Activated CD8-positive, alpha-beta T cell treated with anti-CD3 and anti-CD28 coated beads, Interleukin-2, amount 10 ng/mL, durations not matched to agents 7 days and 5 days (primary cell): ENCODE measurements around the gene RPL38. TPM values are rescaled to one million over a fixed set of nuclear protein-coding genes. Genes with fewer than 3 reads are reported as not detected.

Experiments used
- ATAC-seq: fragments of 150-1000 bp; cut with Tn5 transposase; one replicate; pipeline ENCODE4 v1.10.0; 2021; ENCODE audit warnings: moderate library complexity
- CTCF ChIA-PET: fragments of 350-600 bp; sonication (Branson Sonifier 250); formaldehyde crosslinking; loops from one replicate; lab custom pipeline; 2021; ENCODE audit warnings: antibody characterized with exemption; lab: Charles Lee
- POLR2A ChIA-PET: fragments of 350-600 bp; sonication (Branson Sonifier 250); formaldehyde crosslinking; loops from one replicate; lab custom pipeline; 2021; ENCODE audit warnings: antibody characterized with exemption; lab: Charles Lee
- DNase-seq: peaks from one replicate; pipeline ENCODE4 v3.0.0-alpha.2; 2020
- H3K27ac Mint-ChIP-seq: one replicate; pipeline ENCODE4 v1.8.0; 2021; ENCODE audit warnings: mild to moderate bottlenecking, mixed read lengths
- H3K27me3 Mint-ChIP-seq: one replicate; pipeline ENCODE4 v1.8.0; 2021; ENCODE audit warnings: low read depth, mixed read lengths
- H3K36me3 Mint-ChIP-seq: one replicate; pipeline ENCODE4 v1.8.0; 2021; ENCODE audit warnings: low read depth, mixed read lengths
- H3K4me1 Mint-ChIP-seq: one replicate; pipeline ENCODE4 v1.8.0; 2021; ENCODE audit warnings: low read depth, mixed read lengths
- H3K4me3 Mint-ChIP-seq: one replicate; pipeline ENCODE4 v1.8.0; 2021; ENCODE audit warnings: mild to moderate bottlenecking, mixed read lengths
- H3K9me3 Mint-ChIP-seq: one replicate; pipeline ENCODE4 v1.8.0; 2022; ENCODE audit warnings: mixed read lengths; ENCODE audit not compliant: insufficient read depth
- total RNA-seq, 2 experiments: library from RNA; stranded (reverse); gene quantifications; one replicate each; pipeline ENCODE4 v1.2.3, GENCODE V29; 2021

Gene RPL38
- total RNA-seq, 2 experiments from 2014 or later: 959 to 1,020 TPM

DNA sequence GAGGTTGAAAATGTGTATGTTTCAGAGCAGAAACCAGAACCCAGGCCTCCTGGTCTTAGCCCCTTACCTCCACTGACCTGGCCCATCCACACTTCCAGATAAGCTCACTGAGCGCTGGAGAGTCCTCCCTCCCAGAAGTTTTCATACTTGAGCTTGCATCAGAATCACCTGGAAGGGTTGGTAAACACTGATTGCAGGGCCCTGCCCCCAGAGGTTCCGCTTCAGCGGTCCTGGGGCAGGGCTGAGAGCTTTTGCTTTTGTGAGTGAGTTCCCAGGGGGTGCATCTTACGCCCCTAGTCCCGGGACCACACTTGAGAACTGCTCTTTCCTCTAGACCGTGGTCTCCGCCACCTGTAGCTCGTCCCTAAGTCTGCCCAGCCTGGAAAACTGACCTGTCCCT is 30.5 kb downstream of the RPL38 start:
- Mint-ChIP-seq H3K4me3 (no peak overlapping the region), H3K4me1 (no peaks in the 10 kb centered on the region), H3K27me3 (no peaks in the 10 kb centered on the region), H3K9me3 (no peaks in the 10 kb centered on the region), H3K36me3 (no peaks in the 10 kb centered on the region), H3K27ac (no peak overlapping the region)
- no peak for ATAC-seq
- DNase-seq: no peak
- CTCF ChIA-PET: interaction anchor here (0.6 kb wide), 1 partner anchor 49 kb away, joined by 3 read pairs; no protein-coding TSS in a partner anchor
- POLR2A ChIA-PET: no interaction called here

DNA sequence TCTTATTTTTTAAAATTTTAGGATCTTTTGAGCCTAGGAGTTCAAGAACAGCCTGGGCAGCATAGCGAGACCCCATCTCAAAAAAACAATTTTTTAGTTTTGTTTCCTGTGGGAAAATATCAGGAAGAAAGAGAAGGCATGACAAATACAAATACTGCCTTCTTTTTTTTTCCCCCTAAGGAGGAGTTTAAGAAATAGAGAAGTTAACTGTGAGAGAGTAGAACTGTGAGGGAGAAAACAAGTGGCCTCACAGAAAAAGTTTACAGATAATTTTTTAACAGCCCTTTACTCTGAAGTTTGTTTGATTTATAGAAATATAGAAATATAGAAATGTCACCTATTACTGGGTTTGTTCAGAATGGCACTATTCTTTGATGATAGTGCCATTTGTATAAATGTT is 31.0 kb downstream of the RPL38 start:
- H3K36me3 Mint-ChIP-seq: no peaks in the 10 kb centered on the region
- ATAC-seq (no peak), DNase-seq (no peak)
- H3K4me1 Mint-ChIP-seq: no peaks in the 10 kb centered on the region
- ChIA-PET POLR2A (no interaction called here), CTCF (no interaction called here)
- H3K9me3 Mint-ChIP-seq: no peaks in the 10 kb centered on the region
- no peak overlapping the region for H3K27ac Mint-ChIP-seq
- no peak overlapping the region for H3K4me3 Mint-ChIP-seq
- H3K27me3 Mint-ChIP-seq: no peaks in the 10 kb centered on the region

DNA sequence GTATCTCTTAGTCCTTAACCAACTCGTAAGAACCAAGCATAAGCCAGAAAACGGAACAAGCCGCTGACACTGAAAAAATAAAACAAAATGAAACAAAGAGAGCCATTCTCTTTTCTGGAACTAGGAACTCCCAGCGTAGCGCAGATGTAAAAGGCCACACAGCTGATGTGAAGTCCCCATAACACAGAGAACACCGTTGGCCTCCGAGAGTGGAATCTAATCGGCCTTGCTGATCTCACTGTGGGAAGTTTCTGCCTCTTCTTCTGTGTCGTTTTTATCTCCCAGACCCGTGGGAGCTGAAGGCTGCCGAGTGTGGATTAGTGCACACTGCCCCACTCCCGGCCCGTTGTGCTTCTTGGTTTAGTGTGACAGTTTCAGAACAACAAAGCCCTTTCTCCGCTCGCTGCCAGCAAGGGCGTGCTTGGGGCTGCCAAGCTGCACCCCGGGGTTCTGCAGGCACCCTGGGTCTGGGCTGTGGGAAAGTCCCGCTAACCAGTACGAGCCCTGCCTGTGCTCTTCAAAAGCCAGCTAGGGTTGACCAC is 31.6 kb downstream of the RPL38 start:
- Mint-ChIP-seq H3K4me1 (no peaks in the 10 kb centered on the region), H3K27ac (no peak overlapping the region), H3K9me3 (no peaks in the 10 kb centered on the region), H3K27me3 (no peaks in the 10 kb centered on the region), H3K36me3 (no peaks in the 10 kb centered on the region), H3K4me3 (no peak overlapping the region)
- ChIA-PET POLR2A (no interaction called here), CTCF (no interaction called here)
- DNase-seq (no peak), ATAC-seq (no peak)

DNA sequence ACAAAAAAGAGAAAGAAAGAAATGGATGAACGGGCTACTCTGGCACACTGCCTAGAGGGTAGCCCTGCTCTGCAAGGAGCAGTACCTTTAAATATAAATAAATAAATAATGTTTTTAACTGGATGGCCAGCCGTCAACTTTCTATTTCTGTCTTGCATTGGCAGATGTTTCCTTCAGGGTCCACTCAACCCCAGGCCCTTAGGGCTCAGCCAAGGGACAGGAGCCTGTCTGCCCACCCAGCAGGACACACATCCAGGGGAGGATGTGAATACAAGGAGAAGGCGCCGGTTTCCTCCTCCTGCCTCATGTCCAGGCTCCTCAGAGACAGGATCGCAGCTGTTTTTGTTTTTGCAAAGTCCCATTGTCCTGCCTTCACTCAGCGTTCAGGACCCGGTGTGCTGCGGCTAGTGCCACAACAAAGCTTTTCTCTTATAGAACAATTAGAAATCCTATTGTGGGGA is 32.5 kb downstream of the RPL38 start:
- ChIA-PET CTCF (no interaction called here), POLR2A (no interaction called here)
- no peak overlapping the region for H3K27ac Mint-ChIP-seq
- H3K9me3 Mint-ChIP-seq: no peaks in the 10 kb centered on the region
- no peak overlapping the region for H3K4me3 Mint-ChIP-seq
- H3K36me3 Mint-ChIP-seq: no peaks in the 10 kb centered on the region
- H3K4me1 Mint-ChIP-seq: no peaks in the 10 kb centered on the region
- DNase-seq (no peak), ATAC-seq (no peak)
- H3K27me3 Mint-ChIP-seq: no peaks in the 10 kb centered on the region

DNA sequence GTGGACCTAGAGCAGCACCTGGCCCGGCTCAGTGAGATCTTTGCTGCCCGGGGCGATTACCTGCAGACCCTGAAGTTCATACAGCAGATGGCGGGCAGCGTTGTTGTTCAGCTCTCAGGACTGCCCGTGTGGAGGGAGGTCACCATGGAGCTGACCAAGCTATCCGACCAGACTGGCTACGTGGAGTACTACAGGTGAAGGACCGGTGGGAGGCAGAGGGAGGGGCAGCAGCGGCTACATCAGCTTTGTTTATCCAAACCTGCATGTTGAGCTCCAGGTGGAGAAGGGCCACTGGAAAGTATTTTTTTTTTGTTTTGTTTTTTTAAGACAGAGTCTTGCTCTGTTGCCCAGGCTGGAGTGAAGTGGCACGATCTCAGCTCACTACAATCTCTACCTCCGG is 33.8 kb downstream of the RPL38 start:
- H3K36me3 Mint-ChIP-seq: no peaks in the 10 kb centered on the region
- ChIA-PET POLR2A (no interaction called here), CTCF (interaction anchor here (0.8 kb wide), 1 partner anchor 12 kb away, joined by 3 read pairs; no protein-coding TSS in a partner anchor)

DNA sequence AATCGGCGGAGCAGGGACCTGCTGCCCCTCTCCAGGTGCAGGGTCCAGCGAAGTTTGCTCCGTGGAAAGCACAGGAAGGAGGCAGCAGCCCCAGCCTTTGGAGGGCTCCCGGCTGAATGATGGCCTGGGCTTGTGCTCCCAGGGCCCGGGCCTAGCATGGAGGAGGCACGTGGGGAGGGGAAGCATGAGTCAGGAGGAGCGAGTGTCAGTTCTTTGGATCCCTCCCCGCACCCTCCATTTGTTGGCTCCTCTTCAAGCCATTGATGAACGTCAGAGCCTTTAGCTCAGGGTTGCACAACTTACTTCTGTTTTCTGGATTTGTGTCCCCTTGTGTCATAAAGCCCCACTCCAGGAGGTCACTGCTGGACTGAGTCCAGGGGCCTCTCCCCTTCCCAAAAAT is 35.7 kb downstream of the RPL38 start:
- H3K27me3 Mint-ChIP-seq: no peaks in the 10 kb centered on the region
- CTCF ChIA-PET: no interaction called here
- no peaks in the 10 kb centered on the region for H3K36me3 Mint-ChIP-seq
- DNase-seq: no peak
- no peak overlapping the region for H3K4me3 Mint-ChIP-seq
- no peak overlapping the region for H3K27ac Mint-ChIP-seq
- ATAC-seq: no peak
- no peaks in the 10 kb centered on the region for H3K4me1 Mint-ChIP-seq
- no peaks in the 10 kb centered on the region for H3K9me3 Mint-ChIP-seq
- POLR2A ChIA-PET: interaction anchor here (0.6 kb wide), 1 partner anchor 41 kb away, joined by 3 read pairs; no protein-coding TSS in a partner anchor

More for the DNA sequence above, 33.8 kb downstream of the RPL38 start:
- Mint-ChIP-seq H3K4me3 (no peak overlapping the region), H3K4me1 (no peaks in the 10 kb centered on the region), H3K27ac (no peak overlapping the region), H3K9me3 (no peaks in the 10 kb centered on the region), H3K27me3 (no peaks in the 10 kb centered on the region)
- DNase-seq (no peak), ATAC-seq (no peak)

DNA sequence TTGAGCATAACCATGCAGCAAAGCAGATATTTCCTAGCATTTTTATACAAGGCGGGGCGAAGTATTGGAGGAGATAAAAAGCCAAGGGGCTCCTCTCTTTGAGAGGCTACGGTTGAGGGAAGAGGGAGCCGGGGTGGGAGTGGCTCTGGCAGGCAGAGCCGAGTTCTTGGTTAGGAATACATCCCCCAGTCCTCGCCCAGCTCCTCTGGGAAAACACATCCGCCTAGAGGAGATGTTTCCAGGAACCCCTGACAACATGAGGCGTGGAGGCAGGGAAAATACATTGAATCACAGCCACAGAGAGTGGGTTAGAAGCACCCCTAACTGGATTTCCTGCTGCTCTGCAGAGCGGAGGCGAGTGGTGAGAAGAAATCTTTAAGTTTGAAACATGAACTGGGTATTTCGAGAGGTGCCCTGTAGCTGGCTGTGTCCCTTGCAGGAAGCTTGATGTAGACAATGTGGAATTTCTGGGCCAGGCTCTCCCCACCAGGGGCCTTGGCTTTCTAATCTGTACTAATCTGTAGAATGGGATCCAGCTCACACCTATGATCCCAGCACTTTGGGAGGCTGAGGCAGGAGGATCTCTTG is 37.2 kb downstream of the RPL38 start:
- H3K27ac Mint-ChIP-seq: no peak overlapping the region
- no peak overlapping the region for H3K4me3 Mint-ChIP-seq
- ChIA-PET CTCF (interaction anchor here (0.6 kb wide), 2 partner anchors 346 to 727 kb away, joined by 3 to 4 read pairs; no protein-coding TSS in a partner anchor), POLR2A (no interaction called here)
- no peak for DNase-seq
- no peaks in the 10 kb centered on the region for H3K36me3 Mint-ChIP-seq
- H3K27me3 Mint-ChIP-seq: no peaks in the 10 kb centered on the region
- ATAC-seq: no peak
- H3K9me3 Mint-ChIP-seq: no peaks in the 10 kb centered on the region
- no peaks in the 10 kb centered on the region for H3K4me1 Mint-ChIP-seq

DNA sequence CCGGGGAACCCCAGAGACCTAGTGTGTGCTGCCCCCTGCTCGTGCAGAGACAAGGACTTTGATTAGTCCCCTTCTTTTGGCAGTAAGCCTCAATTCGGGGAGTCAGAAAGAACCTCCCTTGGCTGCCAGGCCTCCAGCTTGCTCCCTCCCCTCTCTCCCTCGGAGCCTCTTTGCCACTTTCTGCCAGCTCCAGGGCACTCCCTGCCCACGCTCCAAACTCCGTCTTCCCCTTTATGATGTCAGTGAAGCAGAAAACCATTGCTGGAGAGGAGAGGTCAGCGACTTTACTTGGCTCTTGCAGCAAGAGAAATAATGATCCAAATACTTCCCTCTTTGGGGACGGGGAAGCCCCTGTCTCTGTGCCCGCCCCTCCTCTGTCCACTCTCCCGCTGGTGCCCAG is 38.0 kb downstream of the RPL38 start:
- no peak overlapping the region for H3K27ac Mint-ChIP-seq
- CTCF ChIA-PET: no interaction called here
- no peak for ATAC-seq
- no peaks in the 10 kb centered on the region for H3K9me3 Mint-ChIP-seq
- H3K36me3 Mint-ChIP-seq: no peaks in the 10 kb centered on the region
- POLR2A ChIA-PET: no interaction called here
- no peak overlapping the region for H3K4me3 Mint-ChIP-seq
- H3K27me3 Mint-ChIP-seq: no peaks in the 10 kb centered on the region
- no peak for DNase-seq
- no peaks in the 10 kb centered on the region for H3K4me1 Mint-ChIP-seq

DNA sequence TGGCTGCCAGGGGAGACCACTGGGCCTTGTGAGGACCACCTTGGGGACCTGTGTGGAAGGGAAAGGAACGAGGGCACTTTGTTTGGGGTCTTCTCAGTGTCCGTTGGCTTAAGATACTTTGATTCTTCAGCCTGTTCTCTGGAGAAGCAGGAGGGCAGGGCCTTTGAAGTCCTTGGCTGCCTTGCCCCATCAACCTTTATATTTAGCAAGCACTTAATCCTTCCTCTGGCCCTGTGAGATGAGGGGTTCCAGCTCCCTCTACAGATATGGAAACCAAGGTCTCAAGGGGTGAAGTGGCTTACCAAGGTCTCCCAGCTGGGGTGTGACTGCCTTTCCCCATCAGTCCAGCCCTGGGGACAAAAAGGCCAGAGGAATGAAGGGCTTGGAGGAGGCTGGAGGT is 38.4 kb downstream of the RPL38 start:
- no peaks in the 10 kb centered on the region for H3K36me3 Mint-ChIP-seq
- H3K27me3 Mint-ChIP-seq: no peaks in the 10 kb centered on the region
- no peaks in the 10 kb centered on the region for H3K4me1 Mint-ChIP-seq
- no peak for ATAC-seq
- no peak for DNase-seq
- CTCF ChIA-PET: no interaction called here
- H3K9me3 Mint-ChIP-seq: no peaks in the 10 kb centered on the region
- H3K27ac Mint-ChIP-seq: no peak overlapping the region
- H3K4me3 Mint-ChIP-seq: no peak overlapping the region
- POLR2A ChIA-PET: no interaction called here

DNA sequence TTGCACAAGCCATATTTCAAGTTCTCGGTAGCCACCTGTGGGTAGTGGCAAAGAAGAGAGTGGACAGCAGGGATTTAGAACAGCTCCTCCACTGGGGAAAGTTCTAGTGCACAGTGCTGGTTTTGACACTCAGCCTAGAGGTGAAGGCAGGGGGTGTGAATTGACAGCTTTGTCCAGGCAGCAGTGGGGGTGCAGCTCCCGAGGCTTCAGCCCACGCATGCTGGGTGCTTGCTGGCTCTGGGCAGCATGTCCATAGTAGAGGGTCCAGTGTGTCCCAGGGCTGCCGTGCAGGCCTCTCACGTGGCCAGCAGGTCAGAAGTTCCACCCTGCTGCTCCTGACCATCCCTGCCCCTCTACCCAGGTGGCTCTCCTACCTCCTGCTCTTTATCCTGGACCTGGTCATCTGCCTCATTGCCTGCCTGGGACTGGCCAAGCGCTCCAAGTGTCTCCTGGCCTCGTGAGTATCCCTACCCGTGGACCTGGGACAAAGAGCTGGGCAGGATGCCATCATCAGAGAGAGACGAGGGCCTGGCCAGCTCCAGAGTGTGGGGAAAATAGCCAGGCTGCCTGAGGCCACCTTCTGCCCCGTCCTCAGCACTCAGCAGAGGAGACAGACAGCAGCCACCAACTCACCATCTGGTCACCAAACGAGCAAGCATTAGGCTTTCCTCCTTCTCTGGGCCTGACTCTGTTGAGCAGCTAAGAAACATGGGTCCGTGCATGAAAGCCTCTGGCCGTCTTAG is 39.7 kb downstream of the RPL38 start:
- ChIA-PET POLR2A (no interaction called here), CTCF (no interaction called here)
- no peak overlapping the region for H3K27ac Mint-ChIP-seq
- no peaks in the 10 kb centered on the region for H3K27me3 Mint-ChIP-seq
- ATAC-seq: no peak
- H3K9me3 Mint-ChIP-seq: no peaks in the 10 kb centered on the region
- no peak overlapping the region for H3K4me3 Mint-ChIP-seq
- no peaks in the 10 kb centered on the region for H3K4me1 Mint-ChIP-seq
- DNase-seq: no peak
- no peaks in the 10 kb centered on the region for H3K36me3 Mint-ChIP-seq

DNA sequence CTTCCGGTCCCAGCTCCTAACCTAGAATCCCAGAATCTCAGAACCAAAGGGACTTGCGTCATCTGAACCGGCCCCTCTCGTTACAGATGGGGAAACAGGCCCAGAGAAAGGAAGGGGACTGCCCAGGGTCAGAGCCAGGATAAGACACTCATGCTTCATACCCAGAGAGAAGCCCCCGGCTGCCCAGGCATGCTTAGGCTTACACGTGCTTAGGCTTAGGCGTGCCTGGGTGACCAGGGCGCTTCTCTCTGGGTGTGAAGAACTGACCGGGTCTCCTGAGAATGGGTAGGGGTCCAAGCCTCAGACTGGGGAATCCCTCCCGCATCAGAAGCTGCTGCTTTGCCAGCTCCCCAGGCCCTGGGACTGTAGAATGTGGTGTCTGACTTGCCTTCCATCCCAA is 40.6 kb downstream of the RPL38 start:
- H3K27ac Mint-ChIP-seq: no peak overlapping the region
- DNase-seq: no peak
- no peaks in the 10 kb centered on the region for H3K4me1 Mint-ChIP-seq
- ATAC-seq: no peak
- H3K27me3 Mint-ChIP-seq: no peaks in the 10 kb centered on the region
- no peak overlapping the region for H3K4me3 Mint-ChIP-seq
- POLR2A ChIA-PET: no interaction called here
- no peaks in the 10 kb centered on the region for H3K9me3 Mint-ChIP-seq
- no peaks in the 10 kb centered on the region for H3K36me3 Mint-ChIP-seq
- CTCF ChIA-PET: no interaction called here

DNA sequence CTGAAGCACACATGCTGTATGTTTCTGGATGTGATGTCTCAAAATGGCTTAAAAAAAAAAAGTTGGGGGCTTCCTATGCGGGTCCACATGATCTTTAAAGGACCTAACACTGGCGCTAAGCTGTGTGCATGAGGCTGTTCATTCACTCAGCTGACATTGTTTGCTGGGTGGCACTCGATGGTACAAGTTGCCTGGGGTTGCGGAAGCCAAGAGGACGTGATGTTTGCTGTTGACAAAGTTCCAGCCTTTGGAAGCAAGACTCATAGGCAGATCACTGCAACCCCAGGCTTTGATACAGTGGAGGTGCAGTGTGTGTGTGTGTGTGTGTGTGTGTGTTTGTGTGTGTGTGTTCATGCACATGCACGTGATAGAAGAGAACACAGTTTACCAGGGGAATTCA is 41.1 kb downstream of the RPL38 start:
- no peak for ATAC-seq
- H3K9me3 Mint-ChIP-seq: no peaks in the 10 kb centered on the region
- POLR2A ChIA-PET: no interaction called here
- H3K4me1 Mint-ChIP-seq: no peaks in the 10 kb centered on the region
- H3K4me3 Mint-ChIP-seq: no peak overlapping the region
- no peaks in the 10 kb centered on the region for H3K27me3 Mint-ChIP-seq
- DNase-seq: no peak
- H3K27ac Mint-ChIP-seq: no peak overlapping the region
- H3K36me3 Mint-ChIP-seq: no peaks in the 10 kb centered on the region
- CTCF ChIA-PET: no interaction called here
